PFSK-1 (cell line): ENCODE results near the gene INAVA.

ENCODE experiments used
- FOXP2 ChIP-seq: optimal IDR thresholded peaks from 2 replicates; pipeline ENCODE3; 2011; ENCODE audit warnings: borderline replicate concordance, control low read depth, inconsistent platforms; ENCODE audit not compliant: insufficient read depth; ENCODE audit errors: extremely low read length, extremely low read depth
- POLR2AphosphoS5 ChIP-seq: IDR thresholded peaks from 2 replicates; pipeline ENCODE4 v1.6.1; 2012; ENCODE audit warnings: low read depth, mild to moderate bottlenecking, control low read depth, low read length, moderate library complexity
- REST ChIP-seq, 2 experiments: IDR thresholded peaks; 2 replicates each; pipeline versions ENCODE4 v1.6.1 to v1.8.0; 2011 to 2012; ENCODE audit warnings: low read depth in 2 of 2, low read length in 2 of 2, control low read depth in 1 of 2, inconsistent platforms in 1 of 2, mild to moderate bottlenecking in 1 of 2, moderate library complexity in 1 of 2; ENCODE audit not compliant: insufficient read depth in 1 of 2
- SIN3A ChIP-seq: IDR thresholded peaks from 2 replicates; pipeline ENCODE4 v1.6.1; 2012; ENCODE audit warnings: mild to moderate bottlenecking, low read length, moderate library complexity, borderline replicate concordance; ENCODE audit not compliant: insufficient read depth
- TAF1 ChIP-seq: IDR thresholded peaks from 2 replicates; pipeline ENCODE4 v1.6.1; 2012; ENCODE audit warnings: low read length, control low read depth, borderline replicate concordance; ENCODE audit not compliant: insufficient read depth

INAVA gene

GRCh38 chr1:200897259-200897658 is 2.6 kb downstream of the INAVA start:
- TF ChIP-seq TAF1 (no peak), POLR2AphosphoS5 (no peak), REST (IDR thresholded peaks at IDR 0.05; ENCODE audit: insufficient read depth in 1 of 2, low read depth in 2 of 2, low read length in 2 of 2) (no peak), FOXP2 (no peak), SIN3A (no peak)

- TF ChIP-seq REST (IDR thresholded peaks at IDR 0.05; ENCODE audit: insufficient read depth in 1 of 2, low read depth in 2 of 2, low read length in 2 of 2), result no peak
- no peak for TF ChIP-seq SIN3A
- TF ChIP-seq FOXP2, result no peak
- no peak for TF ChIP-seq TAF1
Measured at GRCh38 chr1:200899015-200899386, 4.3 kb downstream of the INAVA start.

- TF ChIP-seq POLR2AphosphoS5, result no peak
- no peak for TF ChIP-seq TAF1
- TF ChIP-seq SIN3A, result no peak
- no peak for TF ChIP-seq FOXP2
- no peak for TF ChIP-seq REST (IDR thresholded peaks at IDR 0.05; ENCODE audit: insufficient read depth in 1 of 2, low read depth in 2 of 2, low read length in 2 of 2)
Measured at GRCh38 chr1:200899451-200899915, 4.8 kb downstream of the INAVA start.

GRCh38 chr1:200899954-200900867 is 5.5 kb downstream of the INAVA start:
- TF ChIP-seq SIN3A (no peak), POLR2AphosphoS5 (no peak), REST (IDR thresholded peaks at IDR 0.05; ENCODE audit: insufficient read depth in 1 of 2, low read depth in 2 of 2, low read length in 2 of 2) (no peak)
